NCI-H2107 treated with DMSO at 0.1 percent for 48 hours (cell line): Measurements from ENCODE around the gene UNC5B.

ENCODE experiments used
- DNase-seq: peaks from one replicate; lab custom pipeline; 2025; ENCODE audit not compliant: unreplicated experiment; lab: John Stamatoyannopoulos, UW

Gene UNC5B

DNA sequence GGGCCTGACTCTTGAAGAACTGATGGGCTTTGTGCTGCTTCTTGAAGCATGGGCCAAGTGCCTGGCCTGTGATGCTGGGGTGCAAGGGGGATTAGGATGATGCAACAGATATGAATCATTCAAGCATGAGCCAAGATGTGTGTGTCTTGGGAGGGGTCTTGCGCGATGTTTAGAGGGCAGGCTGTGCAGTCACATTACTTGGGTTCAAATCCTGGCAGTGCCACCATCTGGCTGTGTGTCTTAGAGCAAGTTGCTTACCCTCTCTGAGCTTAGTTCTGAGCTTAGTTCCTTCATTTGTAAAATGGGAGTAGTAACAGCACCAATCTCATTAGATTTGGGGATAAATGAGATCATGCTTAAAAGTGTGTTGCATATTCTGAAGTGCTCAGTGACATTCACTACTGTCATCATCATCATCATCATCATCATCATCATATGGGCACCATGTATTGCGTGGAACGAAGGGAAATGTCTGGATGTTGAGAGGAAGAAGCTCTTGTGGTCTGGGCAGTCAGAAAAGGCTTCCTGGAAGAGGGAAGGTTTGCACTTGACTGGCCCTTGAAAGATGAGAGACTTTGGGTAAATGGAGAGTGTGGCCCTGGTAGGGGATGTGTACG is 9.3 kb downstream of the UNC5B start:
- no peak for DNase-seq

DNA sequence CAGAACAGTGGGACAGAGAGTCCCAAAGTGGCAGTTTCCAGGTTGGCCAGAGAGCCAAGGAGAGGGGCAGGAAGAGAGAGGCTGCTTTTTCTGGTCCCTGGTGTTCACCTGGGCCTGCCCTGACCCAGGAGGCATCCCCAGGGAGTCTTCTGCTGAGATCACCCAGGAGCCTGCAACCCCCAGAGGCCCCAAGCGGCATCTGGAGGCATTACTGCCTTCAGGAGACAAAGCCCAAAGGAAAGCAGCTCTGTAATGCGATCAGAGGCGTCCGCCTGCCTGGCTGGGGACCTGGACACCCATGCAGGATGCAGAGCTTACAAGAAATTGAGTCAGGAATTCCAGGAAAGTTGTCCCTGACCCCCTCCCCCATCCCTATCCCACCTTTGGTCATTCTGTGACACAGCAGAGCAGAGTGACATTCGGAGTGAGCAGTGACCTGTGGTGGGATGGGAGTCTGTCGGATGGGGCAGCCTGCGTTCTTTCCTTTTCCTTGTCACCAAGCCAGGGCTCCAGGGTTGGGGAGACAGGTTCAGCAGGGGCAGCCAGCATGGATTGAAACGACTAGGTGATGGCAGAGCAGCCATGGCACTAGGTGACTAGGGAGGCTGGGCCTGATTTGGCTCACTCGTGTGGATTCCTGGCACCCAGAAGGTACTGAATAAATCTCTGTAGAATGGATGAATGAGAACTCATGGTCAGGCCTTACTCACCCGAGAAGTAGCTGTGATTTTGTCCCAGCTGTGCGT is 10.4 kb downstream of the UNC5B start:
- peak; percentile 29 for DNase-seq

DNA sequence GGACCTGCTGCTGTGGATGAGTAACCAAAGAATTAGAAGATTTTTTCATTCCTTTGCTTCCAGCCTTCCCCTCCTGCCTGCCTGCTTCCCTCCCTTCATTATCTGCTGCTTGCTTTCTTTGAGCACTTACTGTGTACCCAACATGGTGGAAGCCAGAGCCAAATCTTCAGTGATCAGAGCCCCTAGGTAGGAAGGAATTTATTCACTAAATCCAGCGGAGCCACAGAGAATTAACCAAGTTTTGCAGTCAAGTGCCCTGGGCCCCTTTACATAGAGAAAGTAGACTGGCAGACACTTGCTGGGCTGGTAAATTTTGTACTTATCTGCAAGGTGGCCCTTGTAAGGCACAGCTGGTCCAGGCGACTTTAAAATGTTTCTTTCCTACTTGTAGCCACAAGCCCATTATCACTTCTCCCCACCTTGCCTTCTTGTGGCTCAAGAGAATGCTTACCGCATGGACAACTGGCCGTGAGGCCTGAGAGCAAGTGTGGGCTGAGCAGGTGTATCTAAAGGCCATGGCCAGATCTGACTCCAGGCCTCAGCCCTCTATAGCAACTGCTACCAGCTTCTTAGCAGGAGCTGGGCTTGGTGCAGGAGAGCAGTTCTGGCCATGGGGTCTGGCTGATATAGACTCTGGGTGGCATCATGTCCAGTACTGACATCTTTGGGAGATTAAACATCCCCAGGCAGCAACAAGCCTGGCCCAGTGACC is 11.1 kb downstream of the UNC5B start:
- DNase-seq = no peak

DNA sequence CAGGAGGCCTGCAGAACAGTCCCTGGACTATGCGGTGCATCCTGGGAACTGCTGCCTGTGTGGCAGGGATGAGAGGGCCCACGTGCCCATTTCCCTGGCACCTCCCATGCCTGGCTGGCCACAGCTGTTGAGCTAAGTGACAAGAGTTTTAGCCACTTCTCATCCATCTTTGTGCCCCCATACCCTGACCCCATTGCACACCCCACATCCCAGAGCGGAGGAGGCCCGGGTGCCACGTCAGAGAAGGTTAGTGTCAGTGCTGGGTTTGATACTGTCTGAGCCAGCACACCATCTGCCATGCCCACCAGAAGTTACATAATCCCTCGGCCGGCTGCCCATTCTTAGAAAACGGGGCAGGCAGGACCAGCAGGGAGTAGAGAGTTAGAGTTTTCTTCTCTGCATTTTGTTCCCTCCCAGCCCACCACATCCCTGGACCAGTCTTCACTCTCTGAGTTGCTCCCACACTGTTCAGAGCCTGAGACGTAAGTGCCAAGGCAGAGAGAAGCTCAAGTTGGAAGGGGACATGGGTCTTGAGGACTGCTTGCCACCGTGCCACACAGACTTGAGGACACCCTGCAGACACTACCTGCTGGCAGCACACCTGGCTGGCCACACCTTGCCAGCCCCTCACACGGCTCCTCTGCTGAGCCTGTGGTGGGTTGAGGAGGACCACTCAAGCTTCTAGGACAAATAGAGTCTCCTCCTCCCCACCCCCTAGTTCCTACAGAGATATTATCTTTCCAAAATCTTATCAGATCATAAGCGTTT is 13.1 kb downstream of the UNC5B start:
- DNase-seq = no peak

DNA sequence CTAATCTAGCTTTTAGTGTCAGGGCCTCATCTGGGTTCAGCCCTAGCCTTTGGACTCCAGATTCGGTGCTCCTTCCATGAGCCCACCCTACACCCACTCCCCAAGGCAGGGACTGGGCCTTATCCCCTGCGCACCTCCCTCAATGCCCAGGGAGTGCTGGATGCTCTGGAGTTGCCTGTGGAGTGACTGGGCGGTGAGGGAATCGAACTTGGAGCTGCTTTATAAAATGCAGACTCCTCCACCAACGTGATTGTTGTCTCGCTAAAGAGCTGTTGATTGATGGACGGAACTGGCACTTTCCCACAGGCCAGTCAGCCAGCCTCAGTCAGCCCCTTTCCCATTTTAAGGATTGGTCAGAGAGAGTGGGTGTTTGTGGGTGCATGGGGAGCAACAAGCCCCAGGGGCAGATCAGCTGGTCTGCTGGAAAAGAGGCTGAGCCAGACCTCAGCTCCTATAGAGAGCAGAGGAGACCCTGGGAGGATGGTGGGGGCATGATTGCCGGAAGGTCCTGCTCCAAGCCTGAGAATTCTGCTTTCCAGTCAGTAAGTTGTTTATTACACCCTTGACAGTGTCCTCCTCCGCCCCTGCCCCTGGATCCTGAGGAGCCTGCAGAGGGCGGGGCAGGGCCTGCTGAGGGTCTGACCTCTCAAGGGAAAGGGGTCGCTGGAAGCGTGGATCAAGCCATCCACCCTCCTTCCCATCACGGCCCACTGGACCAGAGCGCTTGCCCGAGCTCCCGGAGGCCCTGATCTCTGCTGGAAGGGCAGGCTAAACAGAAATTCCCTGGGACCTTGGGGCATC is 16.7 kb downstream of the UNC5B start:
- no peak for DNase-seq

DNA sequence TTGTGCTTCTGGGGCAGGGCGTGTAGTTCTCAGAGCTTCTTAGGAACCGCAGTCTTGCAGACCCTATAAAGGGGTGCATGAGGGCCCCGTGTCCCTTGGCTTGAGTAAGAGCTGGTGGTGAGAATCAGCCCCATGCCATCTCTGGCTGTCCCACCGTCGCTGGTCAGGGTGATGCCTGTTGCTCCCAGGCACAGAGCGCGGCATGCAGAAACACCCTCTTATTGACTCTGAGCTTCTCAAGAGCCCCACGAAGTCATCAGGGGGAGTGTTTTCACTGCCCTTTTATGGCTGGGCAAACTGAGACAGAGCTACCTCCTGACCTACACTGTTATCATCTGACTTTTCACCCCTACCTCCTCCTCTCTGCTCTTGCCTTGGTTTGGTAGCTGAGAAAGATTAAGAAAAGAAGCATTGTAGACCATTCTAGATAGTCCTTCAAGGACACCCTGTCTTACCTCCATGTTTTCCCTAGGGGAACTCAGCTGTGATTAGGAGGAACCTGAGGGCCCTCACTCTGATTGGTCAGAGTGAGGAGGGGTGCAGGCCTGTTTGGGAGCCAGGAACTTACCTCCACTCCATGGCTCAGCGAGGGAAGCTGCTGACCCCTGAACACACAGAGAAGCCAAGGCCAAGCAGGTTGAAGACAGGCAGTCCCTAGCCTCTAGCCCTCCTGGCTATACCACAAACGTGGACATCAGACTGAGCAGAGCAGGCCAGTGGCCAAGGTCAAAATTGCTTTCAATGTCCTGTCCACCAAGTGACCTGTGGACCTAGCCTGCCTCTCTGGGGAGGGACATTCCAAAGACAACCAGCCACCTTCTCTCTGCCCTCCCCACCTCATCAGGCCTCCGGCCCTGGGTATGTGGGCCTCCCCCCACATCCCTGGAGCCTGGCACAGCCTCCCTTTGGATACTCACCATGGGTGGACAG is 17.6 kb downstream of the UNC5B start:
- DNase-seq = no peak

DNA sequence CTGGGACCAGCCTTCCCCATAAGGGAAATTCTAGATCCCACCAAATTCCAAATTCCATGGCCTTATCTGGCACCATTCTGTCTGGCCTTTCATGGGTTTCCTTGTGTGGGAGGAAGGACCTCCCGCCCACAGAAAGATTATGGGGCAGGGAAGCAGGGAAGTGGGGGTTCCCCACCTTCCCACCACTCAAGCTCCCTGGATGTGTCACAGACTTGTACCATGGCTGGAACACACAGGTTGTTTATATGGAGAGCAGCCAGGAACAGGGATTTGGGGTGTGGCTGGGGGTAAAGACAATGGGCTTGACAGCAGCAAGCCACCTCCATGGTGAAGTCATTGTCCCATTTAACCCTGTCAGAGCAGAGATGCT is 18.3 kb downstream of the UNC5B start:
- no peak for DNase-seq

DNA sequence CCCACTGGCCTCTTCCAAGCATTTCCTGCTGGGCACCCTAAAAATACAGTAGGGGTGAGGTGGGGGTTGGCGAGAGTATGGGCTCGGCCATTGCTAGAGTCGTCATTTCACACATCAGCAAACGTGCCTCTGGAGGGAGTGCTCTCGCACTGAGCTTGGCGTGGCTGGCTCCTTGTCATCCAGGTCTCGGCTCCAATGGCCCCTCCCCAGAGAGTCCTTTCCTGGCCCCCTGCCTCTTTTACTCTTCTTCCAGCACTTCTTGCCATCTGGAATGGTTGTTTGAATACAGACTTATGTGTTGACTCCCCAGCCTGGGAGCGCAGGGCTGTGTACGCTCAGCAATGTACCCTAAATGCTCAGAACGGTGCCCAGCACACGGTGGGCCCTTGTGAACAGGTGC is 18.8 kb downstream of the UNC5B start:
- DNase-seq = no peak

DNA sequence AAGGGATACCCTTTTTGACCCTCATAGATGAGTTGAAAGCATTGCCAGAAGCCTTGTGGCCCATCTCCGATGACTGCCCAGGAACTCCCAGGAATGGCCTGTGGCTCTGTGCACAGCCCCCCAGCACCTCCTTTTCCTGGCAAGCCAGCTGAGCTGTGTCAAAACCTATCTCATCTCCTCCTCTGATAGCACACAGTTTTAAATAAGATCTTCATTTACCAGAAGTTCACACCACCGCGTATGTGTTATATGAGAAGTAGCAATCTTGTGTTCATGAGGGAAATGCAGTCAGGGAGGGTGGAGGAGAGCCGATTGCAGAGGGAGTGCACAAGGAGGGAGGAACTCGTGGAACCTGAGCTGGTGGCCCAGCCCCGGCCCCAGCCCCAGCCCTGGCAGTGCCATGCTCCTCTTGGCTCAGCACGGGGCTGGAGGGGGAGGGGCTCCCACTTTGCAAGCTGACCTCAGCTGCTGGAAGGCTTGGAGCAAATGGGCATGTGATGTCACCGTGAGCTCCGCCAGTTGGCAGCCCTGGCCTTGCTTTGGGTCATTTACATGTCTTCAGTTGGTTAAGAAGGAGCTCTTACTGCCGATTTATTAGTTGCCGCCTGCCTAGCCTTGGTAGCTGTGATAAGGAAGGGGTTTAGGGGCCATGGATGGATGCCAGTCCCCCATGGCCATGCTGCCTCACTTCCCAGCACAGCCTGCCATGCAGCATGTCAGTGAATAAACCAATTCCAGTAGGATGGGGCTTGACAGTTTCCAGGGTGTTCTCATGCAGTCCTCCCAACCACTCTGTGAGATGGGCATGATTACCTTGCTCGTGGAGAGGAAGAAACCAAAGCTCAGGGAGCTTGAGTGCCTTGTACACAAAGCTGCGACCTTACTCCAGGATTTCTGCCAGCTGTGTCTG is 20.0 kb downstream of the UNC5B start:
- peak; percentile 50 for DNase-seq

DNA sequence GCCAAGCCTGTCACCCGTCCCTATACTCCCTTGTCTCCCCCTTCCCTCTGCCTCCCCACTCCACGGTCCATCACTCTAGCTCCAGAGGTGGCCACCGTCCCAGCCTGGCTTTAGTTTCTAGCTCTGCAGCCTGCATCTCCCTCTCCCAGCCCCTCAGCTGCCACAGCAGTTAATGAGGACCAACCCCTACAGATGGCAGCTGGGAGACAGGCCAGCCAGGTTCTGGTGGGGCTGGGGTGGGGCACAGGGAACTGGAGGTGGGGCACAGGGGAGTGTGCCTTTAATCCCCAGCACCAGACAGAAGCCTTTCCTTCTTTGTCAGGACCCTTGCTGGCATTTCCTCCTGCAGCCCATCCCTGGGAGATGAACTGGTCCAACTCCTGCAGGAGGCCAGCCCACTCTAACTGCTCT is 21.1 kb downstream of the UNC5B start:
- DNase-seq = no peak

DNA sequence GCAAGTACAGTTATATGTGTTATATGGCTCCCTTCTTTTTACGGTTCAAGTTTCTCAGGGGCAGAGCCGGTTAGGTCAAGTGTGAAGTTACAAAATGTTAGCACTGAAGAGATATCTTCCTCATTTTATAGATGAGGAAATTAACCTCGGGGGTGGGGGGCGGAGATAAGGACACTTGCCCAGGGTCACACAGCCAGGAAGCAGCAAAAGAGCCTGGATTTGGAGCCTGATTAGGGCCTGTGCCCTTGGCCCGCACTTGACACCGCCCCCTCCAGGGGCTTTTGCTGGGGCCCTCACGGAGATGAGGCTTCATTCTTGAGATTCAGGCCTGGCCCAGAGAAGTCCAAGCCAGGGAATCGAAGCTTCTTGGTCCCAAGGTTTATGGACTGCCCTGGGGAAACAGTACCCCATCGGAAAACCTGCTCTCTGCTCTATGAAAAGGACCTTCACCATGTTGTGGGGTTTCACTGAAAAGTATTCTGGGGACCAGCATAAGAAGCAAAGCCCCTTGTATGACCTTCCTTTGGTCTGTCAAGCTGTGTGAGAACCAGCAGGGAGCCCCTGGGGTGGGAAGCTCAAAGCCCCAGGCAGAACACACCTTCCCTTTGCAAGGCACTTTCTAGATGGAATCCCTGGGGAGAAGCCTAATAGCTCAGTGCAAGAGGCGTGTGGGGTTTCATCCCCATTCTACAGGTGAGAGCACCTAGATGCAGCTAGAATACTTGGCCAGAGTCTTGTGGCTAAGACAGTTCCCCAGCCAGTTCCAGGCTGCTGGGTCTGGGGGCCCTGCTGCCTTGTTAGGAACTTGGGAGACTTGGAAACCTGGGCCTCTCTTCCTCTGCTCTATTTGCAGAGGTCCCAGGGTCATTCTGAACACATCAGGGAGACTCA is 21.9 kb downstream of the UNC5B start:
- DNase-seq = no peak

DNA sequence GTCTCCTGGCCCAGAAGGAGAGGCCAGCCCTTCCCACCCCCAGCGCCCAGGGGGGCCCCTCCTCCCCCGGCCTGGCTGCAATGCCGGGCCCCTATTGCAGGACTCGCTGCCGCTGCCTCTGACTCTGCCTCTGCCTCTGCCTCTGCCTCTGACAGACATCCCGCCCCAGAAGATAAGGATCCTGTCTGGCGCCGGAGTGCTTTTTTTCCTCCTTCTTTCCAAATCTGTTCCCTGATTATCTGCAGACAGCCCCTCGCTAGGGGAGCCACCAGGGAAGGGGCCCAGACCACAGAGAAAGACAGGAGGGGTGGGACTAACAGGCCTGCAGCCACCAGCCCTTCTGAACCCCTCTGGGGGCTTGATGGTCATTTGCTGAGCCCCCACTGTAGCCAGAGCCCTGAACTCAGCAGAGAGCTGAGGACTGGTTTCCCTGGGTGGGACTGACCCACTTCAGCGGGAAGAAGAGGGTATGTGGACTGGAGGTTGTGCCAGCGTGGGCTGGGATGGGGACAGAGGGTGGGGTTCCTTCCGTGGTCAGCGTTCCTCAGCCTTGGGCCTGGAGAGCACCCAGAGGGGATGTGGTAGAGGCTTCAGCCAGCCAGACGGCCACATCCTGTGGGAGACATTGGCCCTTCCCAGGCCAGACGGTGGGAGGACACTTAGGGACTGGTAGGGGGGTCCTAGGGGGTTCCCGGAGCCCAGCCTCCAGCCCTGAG is 22.8 kb downstream of the UNC5B start:
- DNase-seq = no peak

DNA sequence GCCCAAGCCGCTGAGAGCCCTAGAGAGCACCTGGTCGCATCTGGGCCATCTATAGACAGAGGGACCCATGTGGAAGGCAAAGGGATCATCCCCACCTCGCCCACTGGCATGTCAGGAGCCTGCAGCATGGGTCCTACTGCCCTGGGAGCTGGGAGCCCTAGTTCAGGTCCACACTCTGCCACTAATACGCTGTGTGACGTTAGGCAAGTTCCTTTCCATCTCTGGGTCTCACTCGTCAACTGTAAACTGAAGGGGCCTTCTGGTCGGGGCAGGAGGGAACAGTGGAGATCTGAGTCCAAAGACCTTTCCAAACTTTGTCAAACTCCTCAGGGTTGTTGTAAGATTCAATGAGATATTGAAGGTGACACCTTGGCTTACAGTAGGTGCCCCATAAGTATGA is 23.4 kb downstream of the UNC5B start:
- no peak for DNase-seq

DNA sequence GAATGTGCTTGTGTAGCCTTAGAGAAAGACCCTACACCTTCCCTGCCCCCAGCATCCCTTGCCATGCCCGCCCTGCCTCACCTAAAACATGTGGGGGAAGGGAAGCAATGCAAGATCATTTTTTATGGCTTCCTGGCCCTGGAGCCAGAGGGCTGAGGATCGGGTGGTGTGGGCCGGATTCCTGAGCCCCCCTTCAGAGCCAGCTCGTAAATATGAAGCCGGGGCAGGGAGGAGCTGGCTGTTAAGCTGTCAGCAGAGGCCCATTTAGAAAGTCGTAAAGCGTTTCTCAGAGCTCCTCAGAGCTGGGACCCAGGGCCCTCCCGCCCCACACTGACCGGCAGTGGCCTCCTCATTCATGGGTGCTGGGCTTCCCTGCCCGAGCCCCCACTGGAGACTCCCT is 23.9 kb downstream of the UNC5B start:
- DNase-seq = no peak

DNA sequence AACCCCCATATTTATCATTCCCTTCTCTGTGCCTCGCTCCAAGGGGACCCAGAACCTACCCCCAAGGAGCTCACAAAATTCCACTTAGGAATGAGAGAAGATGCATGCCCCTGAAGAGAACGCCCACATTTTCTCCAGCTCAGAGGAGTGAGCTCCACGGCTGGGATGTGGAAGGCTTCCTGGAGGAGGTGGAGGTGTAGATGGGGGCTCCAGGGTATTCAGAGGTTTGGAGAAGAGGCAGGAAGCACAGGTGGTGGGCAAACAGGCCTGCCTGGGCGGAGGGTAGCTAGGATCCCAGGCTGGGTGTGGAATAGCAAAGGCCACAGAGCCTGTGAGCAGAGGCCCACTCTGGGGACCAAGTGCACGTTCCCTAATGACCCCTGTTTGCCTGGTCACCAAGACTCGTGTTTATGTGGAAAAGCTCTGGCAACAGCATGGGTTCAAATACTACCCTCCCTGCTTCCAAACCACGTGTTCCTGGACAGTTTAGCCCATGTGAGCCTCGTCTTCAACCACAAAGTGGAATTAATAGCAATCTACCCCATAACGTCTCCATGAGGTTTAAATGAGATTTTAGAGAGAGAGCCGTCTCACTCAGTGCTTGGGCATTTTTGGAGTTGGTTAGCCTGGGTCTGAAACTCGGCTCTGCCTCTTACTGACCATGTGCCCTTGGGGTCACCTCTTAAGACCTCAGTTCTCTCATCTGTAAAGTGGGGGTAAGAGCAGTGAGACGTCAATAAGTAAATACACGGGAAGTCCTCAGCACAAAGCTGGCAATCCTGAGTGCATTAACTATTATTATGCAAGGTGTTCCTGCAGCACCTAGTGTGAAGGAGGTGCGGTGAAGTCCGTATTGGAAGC is 24.7 kb downstream of the UNC5B start:
- DNase-seq = no peak
